Neuronal stem cell (in vitro differentiated cells): ENCODE measurements around the gene COL19A1.

ENCODE experiments used
- DNase-seq: peaks from one replicate; pipeline ENCODE4 v3.0.0-alpha.2; 2013; ENCODE audit warnings: low spot score
- H2AFZ ChIP-seq: one replicate; pipeline ENCODE4 v1.6.1; 2013; ENCODE audit warnings: mild to moderate bottlenecking, low read length, inconsistent platforms
- H2AK5ac ChIP-seq: 2 replicates; pipeline ENCODE4 v1.6.1; 2013; ENCODE audit warnings: low read depth, mild to moderate bottlenecking, inconsistent platforms, low read length, moderate library complexity, mixed read lengths
- H2BK120ac ChIP-seq: 2 replicates; pipeline ENCODE4 v1.6.1; 2013; ENCODE audit warnings: low read depth, mild to moderate bottlenecking, inconsistent platforms, low read length, moderate library complexity, mixed read lengths
- H2BK12ac ChIP-seq: one replicate; pipeline ENCODE4 v1.6.1; 2013; ENCODE audit warnings: low read length, inconsistent platforms
- H2BK15ac ChIP-seq: 2 replicates; pipeline ENCODE4 v1.6.1; 2013; ENCODE audit warnings: mild to moderate bottlenecking, low read length, inconsistent platforms, mixed read lengths
- H2BK5ac ChIP-seq: one replicate; pipeline ENCODE4 v1.6.1; 2013; ENCODE audit warnings: inconsistent platforms, mild to moderate bottlenecking, low read length, moderate library complexity
- H3K14ac ChIP-seq: one replicate; pipeline ENCODE4 v1.6.1; 2013; ENCODE audit warnings: low read length, inconsistent platforms
- H3K18ac ChIP-seq: 2 replicates; pipeline ENCODE4 v1.6.1; 2013; ENCODE audit warnings: low read length, inconsistent platforms
- H3K23ac ChIP-seq: 2 replicates; pipeline ENCODE4 v1.6.1; 2013; ENCODE audit warnings: low read depth, mild to moderate bottlenecking, mixed read lengths, low read length, inconsistent platforms; ENCODE audit not compliant: poor library complexity
- H3K27ac ChIP-seq: replicated peaks from 3 replicates; pipeline ENCODE4 v1.5.1; 2013; ENCODE audit warnings: low read length, inconsistent platforms
- H3K27me3 ChIP-seq, 3 experiments: 2 replicates each; pipeline ENCODE4 v1.6.1; 2013; ENCODE audit warnings: low read length in 3 of 3, mild to moderate bottlenecking in 2 of 3, inconsistent platforms in 1 of 3, low read depth in 1 of 3, mixed read lengths in 1 of 3, moderate library complexity in 1 of 3; ENCODE audit not compliant: control insufficient read depth in 3 of 3, insufficient read depth in 3 of 3
- H3K36me3 ChIP-seq, 2 donors: replicated peaks in 1 of 2; 2 replicates each; pipeline ENCODE4 v1.6.1; 2013; ENCODE audit warnings: low read length in 2 of 2; ENCODE audit not compliant: control insufficient read depth in 2 of 2, insufficient read depth in 2 of 2
- H3K4ac ChIP-seq: 2 replicates; pipeline ENCODE4 v1.6.1; 2013; ENCODE audit warnings: inconsistent platforms, mild to moderate bottlenecking, low read length, moderate library complexity
- H3K4me1 ChIP-seq, 2 donors: 1 replicate in 1 of 2; 2 replicates in 1 of 2; pipeline ENCODE4 v1.6.1; 2013; ENCODE audit warnings: low read length in 2 of 2, low read depth in 1 of 2; ENCODE audit not compliant: control insufficient read depth in 2 of 2, insufficient read depth in 1 of 2
- H3K4me2 ChIP-seq: one replicate; pipeline ENCODE4 v1.6.1; 2013; ENCODE audit warnings: mild to moderate bottlenecking, low read length, inconsistent platforms; ENCODE audit not compliant: insufficient read depth, poor library complexity, severe bottlenecking
- H3K4me3 ChIP-seq, 2 donors: 2 replicates each; pipeline ENCODE4 v1.5.1; 2013; ENCODE audit warnings: low read length in 2 of 2, mild to moderate bottlenecking in 2 of 2, inconsistent platforms in 1 of 2, moderate library complexity in 1 of 2
- H3K79me1 ChIP-seq: one replicate; pipeline ENCODE4 v1.6.1; 2013; ENCODE audit warnings: low read depth, mild to moderate bottlenecking, inconsistent platforms, low read length, moderate library complexity
- H3K9ac ChIP-seq: one replicate; pipeline ENCODE4 v1.6.1; 2013; ENCODE audit warnings: mild to moderate bottlenecking, low read depth, low read length, inconsistent platforms; ENCODE audit not compliant: poor library complexity
- H3K9me3 ChIP-seq, 2 donors: replicated peaks in 1 of 2; 2 replicates each; pipeline versions ENCODE3 to v1.6.1; 2013; ENCODE audit warnings: low read length in 2 of 2, mild to moderate bottlenecking in 2 of 2, inconsistent platforms in 1 of 2, low read depth in 1 of 2, mixed read lengths in 1 of 2, moderate library complexity in 1 of 2; ENCODE audit not compliant: control insufficient read depth in 2 of 2, insufficient read depth in 1 of 2
- H4K8ac ChIP-seq: one replicate; pipeline ENCODE4 v1.6.1; 2013; ENCODE audit warnings: low read depth, mild to moderate bottlenecking, inconsistent platforms, low read length, moderate library complexity
- H4K91ac ChIP-seq: one replicate; pipeline ENCODE4 v1.6.1; 2013; ENCODE audit warnings: low read length, low read depth, mild to moderate bottlenecking, inconsistent platforms; ENCODE audit not compliant: poor library complexity
- WGBS, 2 donors: extraction: QIAGEN DNeasy Blood & Tissue Kit; methylation state at CpG; one replicate each; pipeline ENCODE4 v1.1.7; 2013; ENCODE audit warnings: missing lambda C conversion rate in 2 of 2, mixed read lengths in 1 of 2; ENCODE audit not compliant: insufficient read length in 2 of 2, insufficient replicate concordance in 1 of 2; ENCODE audit errors: extremely low coverage in 2 of 2; 5-methylcytosine and 5-hydroxymethylcytosine counted together

COL19A1 gene

GRCh38 chr6:70150521-70150920, 284.2 kb downstream of the COL19A1 start:
- Histone ChIP-seq H3K4me3 (no peak overlapping the region), H3K23ac (no peak overlapping the region), H3K27ac (no peak overlapping the region), H2BK5ac (no peak overlapping the region), H2BK120ac (no peak overlapping the region), H2BK12ac (no peak overlapping the region), H2BK15ac (no peak overlapping the region), H3K36me3 (no peaks in the 10 kb centered on the region), H4K91ac (no peak overlapping the region), H3K9ac (no peak overlapping the region), H3K27me3 (no peaks in the 10 kb centered on the region), H2AFZ (no peak overlapping the region), H4K8ac (no peak overlapping the region), H3K4me1 (no peaks in the 10 kb centered on the region), H3K18ac (no peak overlapping the region), H3K9me3 (no peaks in the 10 kb centered on the region), H3K79me1 (no peaks in the 10 kb centered on the region), H3K14ac (no peak overlapping the region), H3K4ac (no peak overlapping the region), H2AK5ac (no peak overlapping the region), H3K4me2 (no peak overlapping the region)
- no peak for DNase-seq
- no CpG with 5 or more reads among the region's 4 CpGs for WGBS, 2 donors

- Histone ChIP-seq H3K79me1 (no peaks in the 10 kb centered on the region), H3K4me1 (no peaks in the 10 kb centered on the region), H3K4me3 (no peak overlapping the region), H3K14ac (no peak overlapping the region), H3K9ac (no peak overlapping the region), H3K27ac (no peak overlapping the region), H2BK12ac (no peak overlapping the region), H3K27me3 (no peaks in the 10 kb centered on the region), H3K4me2 (no peak overlapping the region), H2BK120ac (no peak overlapping the region), H2AK5ac (no peak overlapping the region), H4K91ac (no peak overlapping the region), H3K23ac (no peak overlapping the region), H3K4ac (no peak overlapping the region), H3K18ac (no peak overlapping the region), H2BK5ac (no peak overlapping the region), H4K8ac (no peak overlapping the region), H2BK15ac (no peak overlapping the region), H3K9me3 (no peaks in the 10 kb centered on the region), H3K36me3 (no peaks in the 10 kb centered on the region), H2AFZ (no peak overlapping the region)
- WGBS, 2 donors: no CpG with 5 or more reads among the region's 2 CpGs
- no peak for DNase-seq
These were observed 285.3 kb downstream of the COL19A1 start for GRCh38 chr6:70151616-70152015.

GRCh38 chr6:70152786-70153185, 286.4 kb downstream of the COL19A1 start:
- Histone ChIP-seq H3K23ac (no peak overlapping the region), H2AK5ac (no peak overlapping the region), H3K18ac (no peak overlapping the region), H3K27ac (no peak overlapping the region), H3K4me3 (no peak overlapping the region), H3K4ac (no peak overlapping the region), H4K91ac (no peak overlapping the region), H2BK120ac (no peak overlapping the region), H2BK12ac (no peak overlapping the region), H3K9me3 (no peaks in the 10 kb centered on the region), H2BK15ac (no peak overlapping the region), H2BK5ac (no peak overlapping the region), H3K36me3 (no peaks in the 10 kb centered on the region), H2AFZ (no peak overlapping the region), H4K8ac (no peak overlapping the region), H3K9ac (no peak overlapping the region), H3K14ac (no peak overlapping the region), H3K4me2 (no peak overlapping the region), H3K79me1 (no peaks in the 10 kb centered on the region), H3K4me1 (no peaks in the 10 kb centered on the region), H3K27me3 (no peaks in the 10 kb centered on the region)
- no peak for DNase-seq
- WGBS, 2 donors: no CpG with 5 or more reads among the region's 6 CpGs

- H3K4me3 ChIP-seq: no peak overlapping the region
- WGBS, 2 donors: no CpG with 5 or more reads among the region's 1 CpG
- H3K4me1 ChIP-seq: no peaks in the 10 kb centered on the region
- H2BK5ac ChIP-seq: no peak overlapping the region
- H3K79me1 ChIP-seq: no peaks in the 10 kb centered on the region
- H2BK15ac ChIP-seq: no peak overlapping the region
- no peak overlapping the region for H2BK120ac ChIP-seq
- H3K36me3 ChIP-seq: no peaks in the 10 kb centered on the region
- H3K9ac ChIP-seq: no peak overlapping the region
- no peak overlapping the region for H2BK12ac ChIP-seq
- no peak overlapping the region for H2AK5ac ChIP-seq
- H3K27ac ChIP-seq: no peak overlapping the region
- H3K14ac ChIP-seq: no peak overlapping the region
- no peak overlapping the region for H2AFZ ChIP-seq
- DNase-seq: no peak
- no peak overlapping the region for H3K4me2 ChIP-seq
- H3K27me3 ChIP-seq: no peaks in the 10 kb centered on the region
- H3K4ac ChIP-seq: no peak overlapping the region
- no peaks in the 10 kb centered on the region for H3K9me3 ChIP-seq
- H4K8ac ChIP-seq: no peak overlapping the region
- H3K18ac ChIP-seq: no peak overlapping the region
- no peak overlapping the region for H3K23ac ChIP-seq
- H4K91ac ChIP-seq: no peak overlapping the region
These were observed 290.7 kb downstream of the COL19A1 start for GRCh38 chr6:70157086-70157485.
